Ovary (tissue), 9 donors: ENCODE results near the gene ITGA3. TPM values are rescaled to one million over a fixed set of nuclear protein-coding genes. Genes with fewer than 3 reads are reported as not detected.

Experiments used
- DNase-seq, 5 donors: peaks; one replicate each; pipeline ENCODE4 v3.0.0-alpha.2; 2019 to 2020
- H3K27ac ChIP-seq, 2 donors: fragments of 200-600 bp; one replicate each; pipeline versions ENCODE4 v1.5.1 to v1.8.0; 2019 to 2022
- H3K27me3 ChIP-seq: fragments of 200-600 bp; one replicate; pipeline ENCODE4 v1.8.0; 2022
- H3K36me3 ChIP-seq: fragments of 200-600 bp; sonication (generic); one replicate; pipeline ENCODE4 v1.5.1; 2019
- H3K4me1 ChIP-seq: one replicate; pipeline ENCODE4 v1.8.1; 2013; ENCODE audit warnings: mild to moderate bottlenecking, moderate library complexity; ENCODE audit not compliant: insufficient read depth
- H3K4me3 ChIP-seq: fragments of 200-600 bp; sonication (generic); one replicate; pipeline ENCODE4 v1.5.1; 2017
- H3K9me3 ChIP-seq, 2 donors: fragments of 200-600 bp in 1 of 2; sonication (generic) in 1 of 2; one replicate each; pipeline versions ENCODE4 v1.5.1 to v1.8.1; 2013 to 2019; ENCODE audit warnings: mild to moderate bottlenecking in 1 of 2, moderate library complexity in 1 of 2
- EP300 ChIP-seq: sonication (generic); formaldehyde crosslinking; IDR thresholded peaks from one replicate; pipeline ENCODE4 v1.6.1; 2017; ENCODE audit warnings: antibody characterized with exemption
- POLR2A ChIP-seq: fragments of 450-650 bp; IDR thresholded peaks from one replicate; pipeline ENCODE4 v1.6.1; 2017; ENCODE audit warnings: antibody characterized with exemption, mild to moderate bottlenecking, moderate library complexity
- WGBS, 3 donors: extraction: QIAGEN DNeasy Blood & Tissue Kit in 1 of 3; methylation state at CpG; one replicate each; pipeline versions ENCODE4 v1.1.5 to v1.1.7; 2013 to 2017; 5-methylcytosine and 5-hydroxymethylcytosine counted together
- intact Hi-C, 4 donors: fragments of 100-400 bp; cut with DNase I; formaldehyde crosslinking; loops; one replicate each; pipeline versions ENCODE4 v1.11.0 to v1.15.1; 2022 to 2023
- polyA plus RNA-seq, 2 donors: library from polyadenylated mRNA; stranded (reverse); fragments of 200-250 nt in 1 of 2; fragments of 350-450 nt in 1 of 2; fragmentation: Illumina TruSeq in 1 of 2; extraction: RNeasy Lipid Tissue Mini Kit (QIAGEN cat#74804) in 1 of 2; gene quantifications; one replicate each; pipeline ENCODE4 v1.2.3, GENCODE V29; 2013 to 2014
- total RNA-seq, 7 donors: library from RNA; depleted of rRNA in 2 of 7; stranded (reverse); fragments of >200 nt in 2 of 7; fragmentation: NEBNext Ultra II Directional in 3 of 7; extraction: Animal tissue kit (Norgen Biotek cat#: 25700) in 3 of 7; gene quantifications; one replicate each; pipeline versions ENCODE4 v1.1.0 to v1.2.4, GENCODE V29; 2016 to 2023
- TF ChIP-seq, protein P1 (sequence below), 3 donors: fragments of 450-650 bp in 2 of 3; fragments of 200-600 bp in 1 of 3; IDR thresholded peaks; one replicate each; pipeline versions ENCODE4 v1.5.1 to v1.8.0; 2016 to 2022; ENCODE audit warnings: antibody characterized with exemption in 3 of 3, mild to moderate bottlenecking in 1 of 3
- donor health status: DM: no; HTN: no; CAD: no; lungs with moderate emphysema.
- donor health status: DM: no; HTN: no; CAD: no.
- donor health status: Bipolar disorder and iron deficiency.
- donor health status: DM: yes; HTN: yes; CAD: no.
- donor health status: DM: no; HTN: no; CAD: no.
- donor health status: DM: yes; HTN: yes; CAD: no.

Gene ITGA3
- total and polyA plus RNA-seq, 9 donors, result 23.6 to 132 (median 34.2) TPM

DNA sequence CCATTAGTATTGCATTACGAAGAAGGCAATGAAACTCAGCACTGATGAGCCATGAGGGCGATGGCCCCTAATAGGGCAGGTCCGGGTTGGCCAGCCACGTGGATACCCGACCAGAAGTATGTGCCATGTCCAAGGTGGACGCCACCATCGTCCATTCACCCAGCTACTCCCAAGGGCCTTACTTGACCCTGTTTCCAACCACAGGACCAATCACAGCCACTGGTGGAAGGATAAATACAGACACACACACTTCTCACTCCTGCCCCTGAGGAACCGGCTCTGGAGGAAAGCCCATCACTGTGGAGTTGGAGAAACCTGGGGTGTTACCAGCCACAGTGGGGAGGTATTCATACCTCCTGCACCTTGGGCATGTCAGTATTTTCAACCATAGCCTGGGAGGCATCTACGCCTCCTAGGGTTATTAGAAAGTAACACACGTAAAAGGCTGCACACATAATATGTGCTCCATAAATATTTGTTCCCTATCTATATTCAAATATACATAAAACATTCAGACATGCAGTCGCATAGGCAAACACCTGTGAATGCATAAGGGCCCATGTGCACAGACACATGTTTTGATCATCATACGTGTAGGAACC is 5.4 kb upstream of the ITGA3 start:
- Histone ChIP-seq H3K4me1 (peaks cover 5% of the 10 kb centered on the region), H3K27me3 (no peaks in the 10 kb centered on the region), H3K4me3 (no peak overlapping the region), H3K9me3 (no peaks in the 10 kb centered on the region), H3K27ac (no peak overlapping the region), H3K36me3 (no peaks in the 10 kb centered on the region)
- no peak for DNase-seq
- intact Hi-C loops, result no loop called here
- 94 to 95% (median 94%) methylated on average over 12 of the region's 12 CpGs for WGBS, 3 donors
- TF ChIP-seq EP300, result no peak
- TF ChIP-seq POLR2A, result no peak
- TF ChIP-seq, protein P1, sequence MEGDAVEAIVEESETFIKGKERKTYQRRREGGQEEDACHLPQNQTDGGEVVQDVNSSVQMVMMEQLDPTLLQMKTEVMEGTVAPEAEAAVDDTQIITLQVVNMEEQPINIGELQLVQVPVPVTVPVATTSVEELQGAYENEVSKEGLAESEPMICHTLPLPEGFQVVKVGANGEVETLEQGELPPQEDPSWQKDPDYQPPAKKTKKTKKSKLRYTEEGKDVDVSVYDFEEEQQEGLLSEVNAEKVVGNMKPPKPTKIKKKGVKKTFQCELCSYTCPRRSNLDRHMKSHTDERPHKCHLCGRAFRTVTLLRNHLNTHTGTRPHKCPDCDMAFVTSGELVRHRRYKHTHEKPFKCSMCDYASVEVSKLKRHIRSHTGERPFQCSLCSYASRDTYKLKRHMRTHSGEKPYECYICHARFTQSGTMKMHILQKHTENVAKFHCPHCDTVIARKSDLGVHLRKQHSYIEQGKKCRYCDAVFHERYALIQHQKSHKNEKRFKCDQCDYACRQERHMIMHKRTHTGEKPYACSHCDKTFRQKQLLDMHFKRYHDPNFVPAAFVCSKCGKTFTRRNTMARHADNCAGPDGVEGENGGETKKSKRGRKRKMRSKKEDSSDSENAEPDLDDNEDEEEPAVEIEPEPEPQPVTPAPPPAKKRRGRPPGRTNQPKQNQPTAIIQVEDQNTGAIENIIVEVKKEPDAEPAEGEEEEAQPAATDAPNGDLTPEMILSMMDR (IDR thresholded peaks at IDR 0.05), result no peak

DNA sequence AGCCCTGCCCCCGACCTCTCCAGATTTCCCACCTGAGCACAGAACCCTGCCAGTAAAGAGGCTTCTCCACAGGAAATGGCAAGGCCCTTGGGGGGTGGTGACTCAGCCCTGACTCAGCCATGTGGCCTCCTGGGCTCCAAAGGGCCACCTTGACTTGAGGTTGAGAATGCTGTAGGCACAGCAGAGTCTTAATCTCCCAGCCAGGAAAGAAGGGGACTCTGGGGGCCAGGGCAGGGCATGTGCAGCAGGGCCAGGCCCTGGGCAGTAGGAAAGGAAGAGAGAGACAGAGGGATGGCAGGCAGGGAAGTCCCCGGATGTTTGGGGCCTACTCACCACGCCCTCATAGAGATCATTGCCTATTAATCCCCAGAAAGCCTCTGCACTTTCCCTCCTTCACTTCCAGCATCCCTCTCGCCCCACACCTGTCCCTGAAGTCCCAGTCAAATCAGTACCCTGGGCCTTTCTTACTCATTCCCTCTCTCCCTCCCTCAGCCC is 4.8 kb upstream of the ITGA3 start:
- Histone ChIP-seq H3K27ac (no peak overlapping the region), H3K9me3 (no peaks in the 10 kb centered on the region), H3K36me3 (no peaks in the 10 kb centered on the region), H3K27me3 (no peaks in the 10 kb centered on the region), H3K4me1 (peaks cover 5% of the 10 kb centered on the region), H3K4me3 (no peak overlapping the region)
- DNase-seq, result peak in 1 of 5 donors; percentile 22
- intact Hi-C loops, result no loop called here
- TF ChIP-seq POLR2A (no peak), EP300 (no peak)
- TF ChIP-seq, protein P1 (IDR thresholded peaks at IDR 0.05), result no peak
- WGBS, 3 donors, result 87 to 95% (median 90%) methylated on average over 4 of the region's 4 CpGs

DNA sequence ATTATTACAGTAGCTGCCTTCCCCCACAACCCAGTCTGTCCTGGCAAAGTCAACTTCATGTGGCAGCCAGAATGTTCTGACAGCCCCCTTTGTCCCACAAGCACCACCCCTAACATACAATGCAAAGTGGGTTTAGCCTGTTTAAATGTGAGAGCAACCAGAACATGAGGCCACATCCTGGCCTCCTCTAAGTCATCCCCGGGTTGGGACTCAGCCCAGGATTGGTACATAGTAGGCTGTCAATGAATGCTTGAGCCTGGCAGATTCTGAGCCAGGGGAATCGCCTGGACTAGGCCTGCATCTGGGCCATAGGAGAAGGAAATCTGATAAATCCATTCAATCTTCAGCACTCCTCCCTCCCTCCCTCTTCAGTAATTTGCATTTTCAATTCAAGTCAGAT is 4.3 kb upstream of the ITGA3 start:
- Histone ChIP-seq H3K27ac (no peak overlapping the region), H3K4me1 (peaks cover 5% of the 10 kb centered on the region), H3K27me3 (no peaks in the 10 kb centered on the region), H3K36me3 (no peaks in the 10 kb centered on the region), H3K9me3 (no peaks in the 10 kb centered on the region), H3K4me3 (no peak overlapping the region)
- intact Hi-C loops, result no loop called here
- WGBS, 3 donors, result 81 to 88% (median 85%) methylated on average over 2 of the region's 2 CpGs
- DNase-seq, result no peak
- TF ChIP-seq, protein P1 (IDR thresholded peaks at IDR 0.05), result no peak
- TF ChIP-seq POLR2A (no peak), EP300 (no peak)

DNA sequence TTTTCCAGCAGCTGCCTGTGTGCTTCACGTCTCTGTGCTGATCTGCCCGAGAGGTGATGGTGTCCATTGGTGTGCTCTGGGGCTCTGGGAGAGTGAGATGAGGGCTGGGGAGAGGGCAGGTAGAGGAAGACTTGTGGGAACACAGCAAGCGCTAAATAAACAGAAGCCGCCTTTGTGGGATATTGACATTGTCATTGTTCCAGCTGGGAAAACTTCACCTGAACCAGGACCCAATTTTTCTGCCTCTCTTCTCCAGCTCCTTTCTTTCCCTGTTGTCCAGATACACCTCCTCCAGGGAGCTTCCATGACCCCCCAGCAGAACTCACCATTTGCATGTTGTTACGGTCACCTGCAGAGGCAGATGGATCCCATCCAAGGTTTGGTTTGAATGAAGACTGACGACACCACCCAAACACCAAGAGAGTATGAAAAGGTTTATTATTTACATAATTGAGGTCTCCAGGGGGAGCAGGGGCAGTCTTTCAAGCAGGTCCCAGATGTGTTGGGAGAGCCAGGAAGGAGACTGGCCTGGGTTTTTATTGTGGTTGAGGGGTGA is 3.6 kb upstream of the ITGA3 start:
- intact Hi-C loops, result no loop called here

More for the DNA sequence above, 3.6 kb upstream of the ITGA3 start:
- H3K27me3 ChIP-seq, result no peaks in the 10 kb centered on the region
- DNase-seq, result no peak
- WGBS, 3 donors, result 87 to 90% (median 88%) methylated on average over 6 of the region's 6 CpGs
- peaks cover 6% of the 10 kb centered on the region for H3K4me1 ChIP-seq
- no peaks in the 10 kb centered on the region for H3K9me3 ChIP-seq
- no peak overlapping the region for H3K27ac ChIP-seq
- H3K36me3 ChIP-seq, result no peaks in the 10 kb centered on the region
- TF ChIP-seq, protein P1 (IDR thresholded peaks at IDR 0.05), result no peak
- no peak for TF ChIP-seq EP300
- TF ChIP-seq POLR2A, result no peak
- H3K4me3 ChIP-seq, result no peak overlapping the region
